ENCODE results near the gene CRIP1. TPM values are rescaled to one million over a fixed set of nuclear protein-coding genes. Genes with fewer than 3 reads are reported as not detected.

Gene CRIP1
- total and polyA plus RNA-seq, 2 donors (not counting 3 experiments of a cell fraction or from before 2014, with no cell fraction given): 3.1 to 8.1 TPM

DNA sequence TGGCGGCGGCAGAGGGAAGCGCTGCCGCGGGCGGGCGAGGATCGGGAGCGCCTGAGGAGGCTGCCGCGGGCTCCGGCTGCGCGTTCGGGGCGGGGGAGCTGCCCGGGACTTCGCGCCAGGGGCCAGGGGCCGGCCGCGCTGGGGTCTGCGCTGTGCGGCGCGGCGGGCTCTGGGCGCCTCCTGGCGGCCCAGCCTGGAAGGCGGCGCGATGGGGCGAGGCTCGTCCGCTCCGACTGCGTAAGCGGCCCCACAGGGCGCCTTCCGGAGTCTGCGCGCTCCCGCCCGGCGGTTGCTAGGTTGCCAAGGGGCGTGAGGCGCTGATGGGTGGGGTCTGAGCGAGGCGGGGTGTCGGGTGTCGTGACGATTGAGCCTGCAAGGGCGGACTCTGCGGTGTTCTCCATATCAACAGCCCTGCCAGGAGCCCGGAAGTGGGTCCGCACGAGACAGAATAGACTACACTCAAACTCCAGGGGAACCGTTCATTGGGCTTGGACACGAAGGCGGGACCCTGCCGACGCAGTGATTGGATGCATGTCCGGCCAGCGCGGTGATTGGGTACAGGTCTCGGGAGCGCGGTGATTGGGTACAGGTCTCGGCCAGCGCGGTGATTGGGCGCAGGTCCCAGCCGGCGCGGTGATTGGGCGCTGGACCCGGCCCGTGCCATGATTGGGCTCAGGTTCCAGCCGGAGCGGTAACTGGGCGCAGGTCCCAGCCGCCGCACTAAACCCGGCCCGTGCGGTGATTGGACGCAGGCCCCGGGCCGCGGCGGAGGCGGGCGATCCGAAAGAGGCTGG lies 4.1 kb downstream of the CRIP1 start, which contains the start of gene TEDC1:
TSS of gene TEDC1 (plus strand) at position 675 of the 794 bp plus-strand sequence. CDS start 130 bp downstream, outside the sequence.
- intact Hi-C loops (cut with micrococcal nuclease) (loop anchor here (1.0 to 5.0 kb wide), 11 partner anchors 16 to 813 kb away; partner anchors contain the start of genes BRF1, CRIP2 and TEX22), dilution Hi-C loops (cut with MboI; ENCODE audit: extremely low pct_ligation_motif_present, low sequenced_read_pairs) (no loop called here)
- FAIRE-seq (peak; percentile 100), DNase-seq (ENCODE audit: low read depth, low spot score) (peak; percentile 100)
- Histone ChIP-seq H2AFZ (ENCODE audit: low read depth, low read length) (peak within 1 kb of the TSS; percentile 84), H3K4me1 (ENCODE audit: control insufficient read depth, extremely low read depth, insufficient read depth, low read length) (peaks cover 2% of the 10 kb centered on the region), H3K9me3 (replicated peaks; ENCODE audit: control insufficient read depth, insufficient read depth, low read length) (no peaks in the 10 kb centered on the region), H3K4me3 (replicated peaks in 1 of 3; ENCODE audit: insufficient read depth in 1 of 3, low read depth in 1 of 3, low read length in 3 of 3) (peak within 1 kb of the TSS; percentile 50 to 67 (median 52)), H4K20me1 (replicated peaks; ENCODE audit: control insufficient read depth, extremely low read depth, insufficient read depth, low read length) (no peaks in the 10 kb centered on the region), H3K4me2 (ENCODE audit: insufficient read depth, low read length) (peak within 1 kb of the TSS; percentile 75), H3K79me2 (ENCODE audit: control insufficient read depth, insufficient read depth, low read length) (peaks cover 3% of the 10 kb centered on the region), H3K27ac (ENCODE audit: insufficient read depth, low read depth, low read length) (peak within 1 kb of the TSS; percentile 82), H3K9me1 (replicated peaks; ENCODE audit: control insufficient read depth, extremely low read depth, insufficient read depth, low read length) (no peaks in the 10 kb centered on the region), H3K27me3 (ENCODE audit: control insufficient read depth in 2 of 2, insufficient read depth in 2 of 2, low read length in 2 of 2) (peaks cover 0 to 12% of the 10 kb centered on the region in 2 experiments), H3K9ac (replicated peaks; ENCODE audit: extremely low read depth, insufficient read depth, low read length) (peak within 1 kb of the TSS; percentile 84), H3K36me3 (ENCODE audit: control insufficient read depth in 2 of 2, extremely low read depth in 1 of 2, insufficient read depth in 2 of 2, low read length in 2 of 2) (no peaks in the 10 kb centered on the region)
- ChIA-PET CTCF (interaction anchor here (0.6 to 5.1 kb wide), 26 partner anchors 9 to 400 kb away, joined by 3 to 239 read pairs (median 6); partner anchors contain the start of genes BTBD6, NUDT14 and PACS2), POLR2A (interaction anchor here (1.4 kb wide), 1 partner anchor 10 kb away, joined by 6 read pairs; no protein-coding TSS in a partner anchor)
- peak; percentile 75 for TF ChIP-seq POLR2A (IDR thresholded peaks at IDR 0.05; ENCODE audit: low read depth, low read length)
- TF ChIP-seq, protein P1, sequence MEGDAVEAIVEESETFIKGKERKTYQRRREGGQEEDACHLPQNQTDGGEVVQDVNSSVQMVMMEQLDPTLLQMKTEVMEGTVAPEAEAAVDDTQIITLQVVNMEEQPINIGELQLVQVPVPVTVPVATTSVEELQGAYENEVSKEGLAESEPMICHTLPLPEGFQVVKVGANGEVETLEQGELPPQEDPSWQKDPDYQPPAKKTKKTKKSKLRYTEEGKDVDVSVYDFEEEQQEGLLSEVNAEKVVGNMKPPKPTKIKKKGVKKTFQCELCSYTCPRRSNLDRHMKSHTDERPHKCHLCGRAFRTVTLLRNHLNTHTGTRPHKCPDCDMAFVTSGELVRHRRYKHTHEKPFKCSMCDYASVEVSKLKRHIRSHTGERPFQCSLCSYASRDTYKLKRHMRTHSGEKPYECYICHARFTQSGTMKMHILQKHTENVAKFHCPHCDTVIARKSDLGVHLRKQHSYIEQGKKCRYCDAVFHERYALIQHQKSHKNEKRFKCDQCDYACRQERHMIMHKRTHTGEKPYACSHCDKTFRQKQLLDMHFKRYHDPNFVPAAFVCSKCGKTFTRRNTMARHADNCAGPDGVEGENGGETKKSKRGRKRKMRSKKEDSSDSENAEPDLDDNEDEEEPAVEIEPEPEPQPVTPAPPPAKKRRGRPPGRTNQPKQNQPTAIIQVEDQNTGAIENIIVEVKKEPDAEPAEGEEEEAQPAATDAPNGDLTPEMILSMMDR (IDR thresholded peaks at IDR 0.05; ENCODE audit: extremely low read depth in 1 of 2, insufficient read depth in 1 of 2, low read depth in 1 of 2, low read length in 2 of 2): peak; percentile 78 to 96
- peak; percentile 70 for TF ChIP-seq POLR2AphosphoS5 (IDR thresholded peaks at IDR 0.05; ENCODE audit: insufficient read depth, low read depth, low read length)
- TF ChIP-seq MAX (IDR thresholded peaks at IDR 0.05; ENCODE audit: insufficient read depth, insufficient read length): peak; percentile 55
- TF ChIP-seq EZH2 (IDR thresholded peaks at IDR 0.05; ENCODE audit: borderline replicate concordance, low read depth, low read length, severe bottlenecking): peak; percentile 90
- no peak for TF ChIP-seq MYC (IDR thresholded peaks at IDR 0.05; ENCODE audit: low read depth, low read length)
- TF ChIP-seq FOS (IDR thresholded peaks at IDR 0.05; ENCODE audit: borderline replicate concordance, insufficient read depth, low read length): no peak
- no TSS peak for BruUV-seq (replicated peaks)

Data from endothelial cell of umbilical vein (primary cell).